Measurements from ENCODE around the gene KCNC2.

KCNC2 gene

GRCh38 chr12:75208856-75209811, 505 bp downstream of the KCNC2 start:
- Histone ChIP-seq H3K9me3 (ENCODE audit: control insufficient read depth, low read length) (peaks cover 8% of the 10 kb centered on the region), H2BK120ac (ENCODE audit: low read depth, low read length) (no peak overlapping the region), H3K4ac (ENCODE audit: low read depth in 1 of 2, low read length in 2 of 2) (no peak overlapping the region), H3K9ac (ENCODE audit: low read length) (no peak overlapping the region), H3K36me3 (ENCODE audit: control insufficient read depth in 1 of 2, insufficient read depth in 2 of 2, low read depth in 1 of 2, low read length in 2 of 2) (peaks cover 0 to 5% of the 10 kb centered on the region in 2 experiments), H3K4me3 (ENCODE audit: insufficient read depth in 1 of 2, low read depth in 1 of 2, low read length in 2 of 2) (peak overlapping the region in 1 of 2 experiments; percentile 20), H2AK5ac (ENCODE audit: low read length, severe bottlenecking) (no peak overlapping the region), H2BK5ac (ENCODE audit: low read depth, low read length, poor library complexity, severe bottlenecking) (no peak overlapping the region), H4K91ac (ENCODE audit: low read length) (no peak overlapping the region), H2BK12ac (ENCODE audit: low read length in 2 of 2) (no peak overlapping the region), H3K27me3 (ENCODE audit: control insufficient read depth in 1 of 2, insufficient read depth in 1 of 2, low read length in 2 of 2) (peaks cover 33 to 44% of the 10 kb centered on the region in 2 experiments), H3K4me2 (ENCODE audit: low read length, poor library complexity, severe bottlenecking) (peak overlapping the region; percentile 71), H2AFZ (ENCODE audit: low read depth, low read length) (no peak overlapping the region), H3K4me1 (ENCODE audit: control insufficient read depth, insufficient read depth, low read depth, low read length) (peaks cover 10% of the 10 kb centered on the region), H3K23ac (ENCODE audit: low read length in 2 of 2) (no peak overlapping the region), H3K27ac (ENCODE audit: low read length, poor library complexity, severe bottlenecking) (no peak overlapping the region), H3K18ac (ENCODE audit: low read depth in 1 of 2, low read length in 2 of 2) (no peak overlapping the region), H2BK15ac (ENCODE audit: low read depth, poor library complexity, severe bottlenecking) (no peak overlapping the region), H3K14ac (ENCODE audit: low read length in 2 of 2) (no peak overlapping the region), H3K79me1 (replicated peaks; ENCODE audit: low read length, poor library complexity, severe bottlenecking) (no peaks in the 10 kb centered on the region), H4K8ac (ENCODE audit: low read length) (no peak overlapping the region)
- WGBS, result 9% methylated on average over 46 of the region's 50 CpGs
- peak; percentile 38 for DNase-seq

DNA sequence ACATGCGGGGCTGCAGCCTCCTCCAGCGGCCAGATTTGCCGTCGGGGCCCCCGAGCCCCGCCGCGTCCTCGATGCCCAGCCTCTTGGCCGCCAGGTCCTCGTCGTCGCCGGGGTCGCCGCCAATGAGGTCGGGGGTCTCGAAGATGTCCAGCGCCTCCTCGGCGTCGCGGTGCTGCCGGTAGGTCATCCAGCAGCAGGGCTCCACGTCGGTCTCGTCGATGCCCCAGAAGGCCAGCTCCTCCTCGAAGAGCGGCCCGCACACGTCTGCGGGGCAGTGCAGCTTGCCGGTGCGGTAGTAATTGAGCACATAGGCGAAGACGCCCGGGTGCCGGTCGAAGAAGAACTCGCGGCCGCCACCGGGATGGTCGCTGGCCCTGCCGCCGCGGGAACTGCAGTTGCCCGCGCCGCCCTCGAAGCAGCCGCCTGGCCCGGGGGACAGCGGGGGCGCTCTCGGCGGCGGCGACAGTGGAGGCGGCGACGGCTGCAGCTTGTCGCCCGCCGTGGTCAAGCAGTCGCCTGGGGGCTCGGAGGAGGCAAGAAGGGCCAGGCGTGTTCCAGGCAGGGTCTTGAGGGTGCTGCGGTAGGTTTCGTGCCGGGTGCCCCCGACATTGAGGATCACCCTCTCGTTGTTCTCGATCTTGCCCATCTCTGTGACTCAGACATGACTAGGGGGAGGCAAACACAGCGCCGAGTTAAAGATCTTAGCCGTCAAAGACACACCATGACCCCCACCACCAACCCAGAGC, 2.1 kb downstream of the KCNC2 start:
- DNase-seq, result no peak
- Histone ChIP-seq H3K18ac (ENCODE audit: low read depth in 1 of 2, low read length in 2 of 2) (no peak overlapping the region), H3K9me3 (ENCODE audit: control insufficient read depth, low read length) (peaks cover 8% of the 10 kb centered on the region), H3K4me2 (ENCODE audit: low read length, poor library complexity, severe bottlenecking) (no peak overlapping the region), H3K4me3 (ENCODE audit: insufficient read depth in 1 of 2, low read depth in 1 of 2, low read length in 2 of 2) (no peak overlapping the region), H3K23ac (ENCODE audit: low read length in 2 of 2) (no peak overlapping the region), H3K4me1 (ENCODE audit: control insufficient read depth, insufficient read depth, low read depth, low read length) (peaks cover 10% of the 10 kb centered on the region), H2BK12ac (ENCODE audit: low read length in 2 of 2) (no peak overlapping the region), H2BK5ac (ENCODE audit: low read depth, low read length, poor library complexity, severe bottlenecking) (no peak overlapping the region), H2BK120ac (ENCODE audit: low read depth, low read length) (no peak overlapping the region), H3K79me1 (replicated peaks; ENCODE audit: low read length, poor library complexity, severe bottlenecking) (no peaks in the 10 kb centered on the region), H3K9ac (ENCODE audit: low read length) (no peak overlapping the region), H4K91ac (ENCODE audit: low read length) (no peak overlapping the region), H2AK5ac (ENCODE audit: low read length, severe bottlenecking) (no peak overlapping the region), H2BK15ac (ENCODE audit: low read depth, poor library complexity, severe bottlenecking) (no peak overlapping the region), H3K14ac (ENCODE audit: low read length in 2 of 2) (no peak overlapping the region), H3K27ac (ENCODE audit: low read length, poor library complexity, severe bottlenecking) (no peak overlapping the region), H4K8ac (ENCODE audit: low read length) (no peak overlapping the region), H2AFZ (ENCODE audit: low read depth, low read length) (no peak overlapping the region), H3K36me3 (ENCODE audit: control insufficient read depth in 1 of 2, insufficient read depth in 2 of 2, low read depth in 1 of 2, low read length in 2 of 2) (peaks cover 0 to 5% of the 10 kb centered on the region in 2 experiments), H3K27me3 (ENCODE audit: control insufficient read depth in 1 of 2, insufficient read depth in 1 of 2, low read length in 2 of 2) (peaks cover 33 to 44% of the 10 kb centered on the region in 2 experiments), H3K4ac (ENCODE audit: low read depth in 1 of 2, low read length in 2 of 2) (no peak overlapping the region)
- WGBS, result 50% methylated on average over 78 of the region's 78 CpGs

GRCh38 chr12:75205558-75205957, 4.1 kb downstream of the KCNC2 start:
- Histone ChIP-seq H3K27me3 (ENCODE audit: control insufficient read depth in 1 of 2, insufficient read depth in 1 of 2, low read length in 2 of 2) (peaks cover 33 to 44% of the 10 kb centered on the region in 2 experiments), H3K23ac (ENCODE audit: low read length in 2 of 2) (no peak overlapping the region), H3K4me3 (ENCODE audit: insufficient read depth in 1 of 2, low read depth in 1 of 2, low read length in 2 of 2) (no peak overlapping the region), H2BK120ac (ENCODE audit: low read depth, low read length) (no peak overlapping the region), H2BK5ac (ENCODE audit: low read depth, low read length, poor library complexity, severe bottlenecking) (no peak overlapping the region), H2AFZ (ENCODE audit: low read depth, low read length) (no peak overlapping the region), H3K9me3 (ENCODE audit: control insufficient read depth, low read length) (peaks cover 8% of the 10 kb centered on the region), H3K27ac (ENCODE audit: low read length, poor library complexity, severe bottlenecking) (no peak overlapping the region), H3K4ac (ENCODE audit: low read depth in 1 of 2, low read length in 2 of 2) (no peak overlapping the region), H3K4me1 (ENCODE audit: control insufficient read depth, insufficient read depth, low read depth, low read length) (peaks cover 10% of the 10 kb centered on the region), H4K8ac (ENCODE audit: low read length) (no peak overlapping the region), H3K4me2 (ENCODE audit: low read length, poor library complexity, severe bottlenecking) (no peak overlapping the region), H4K91ac (ENCODE audit: low read length) (no peak overlapping the region), H2BK15ac (ENCODE audit: low read depth, poor library complexity, severe bottlenecking) (no peak overlapping the region), H3K79me1 (replicated peaks; ENCODE audit: low read length, poor library complexity, severe bottlenecking) (no peaks in the 10 kb centered on the region), H3K14ac (ENCODE audit: low read length in 2 of 2) (no peak overlapping the region), H3K9ac (ENCODE audit: low read length) (no peak overlapping the region), H2BK12ac (ENCODE audit: low read length in 2 of 2) (no peak overlapping the region), H3K36me3 (ENCODE audit: control insufficient read depth in 1 of 2, insufficient read depth in 2 of 2, low read depth in 1 of 2, low read length in 2 of 2) (peaks cover 0 to 5% of the 10 kb centered on the region in 2 experiments), H3K18ac (ENCODE audit: low read depth in 1 of 2, low read length in 2 of 2) (no peak overlapping the region), H2AK5ac (ENCODE audit: low read length, severe bottlenecking) (no peak overlapping the region)
- DNase-seq, result no peak
- 97% methylated on average over 1 of the region's 1 CpG for WGBS

DNA sequence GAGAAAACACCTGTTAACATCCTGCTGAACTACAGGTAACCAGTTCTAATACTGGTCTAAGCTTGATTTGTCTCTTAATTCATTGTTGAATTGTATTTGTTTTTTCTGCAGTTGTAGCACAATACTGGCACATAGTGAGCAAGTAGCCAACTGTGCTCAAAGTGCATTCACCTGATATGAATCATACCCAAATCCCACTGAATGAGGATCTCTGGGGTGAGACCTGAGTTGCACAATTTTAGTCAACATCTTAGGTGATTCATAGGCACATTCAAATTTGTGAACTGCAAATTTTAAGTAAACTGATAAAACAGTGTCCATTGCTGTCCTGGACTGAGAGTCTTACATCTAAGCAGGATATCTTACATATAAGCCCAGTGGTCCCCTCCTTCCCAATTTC, 12.8 kb downstream of the KCNC2 start:
- Histone ChIP-seq H3K9me3 (ENCODE audit: control insufficient read depth, low read length) (no peaks in the 10 kb centered on the region), H3K14ac (ENCODE audit: low read length in 2 of 2) (no peak overlapping the region), H2BK5ac (ENCODE audit: low read depth, low read length, poor library complexity, severe bottlenecking) (no peak overlapping the region), H3K9ac (ENCODE audit: low read length) (no peak overlapping the region), H3K18ac (ENCODE audit: low read depth in 1 of 2, low read length in 2 of 2) (no peak overlapping the region), H3K4me2 (ENCODE audit: low read length, poor library complexity, severe bottlenecking) (no peak overlapping the region), H2BK120ac (ENCODE audit: low read depth, low read length) (no peak overlapping the region), H2AFZ (ENCODE audit: low read depth, low read length) (no peak overlapping the region), H4K91ac (ENCODE audit: low read length) (no peak overlapping the region), H3K23ac (ENCODE audit: low read length in 2 of 2) (no peak overlapping the region), H2BK12ac (ENCODE audit: low read length in 2 of 2) (no peak overlapping the region), H2AK5ac (ENCODE audit: low read length, severe bottlenecking) (no peak overlapping the region), H3K4me1 (ENCODE audit: control insufficient read depth, insufficient read depth, low read depth, low read length) (no peaks in the 10 kb centered on the region), H3K4me3 (ENCODE audit: insufficient read depth in 1 of 2, low read depth in 1 of 2, low read length in 2 of 2) (no peak overlapping the region), H3K4ac (ENCODE audit: low read depth in 1 of 2, low read length in 2 of 2) (no peak overlapping the region), H3K27ac (ENCODE audit: low read length, poor library complexity, severe bottlenecking) (no peak overlapping the region), H2BK15ac (ENCODE audit: low read depth, poor library complexity, severe bottlenecking) (no peak overlapping the region), H3K79me1 (replicated peaks; ENCODE audit: low read length, poor library complexity, severe bottlenecking) (no peaks in the 10 kb centered on the region), H3K27me3 (ENCODE audit: control insufficient read depth in 1 of 2, insufficient read depth in 1 of 2, low read length in 2 of 2) (no peaks in the 10 kb centered on the region), H4K8ac (ENCODE audit: low read length) (no peak overlapping the region), H3K36me3 (ENCODE audit: control insufficient read depth in 1 of 2, insufficient read depth in 2 of 2, low read depth in 1 of 2, low read length in 2 of 2) (no peaks in the 10 kb centered on the region)
- no peak for DNase-seq

All from mesenchymal stem cell (in vitro differentiated cells and primary cell).